HT1080 (cell line): ENCODE data around the gene VPS52. TPM values are rescaled to one million over a fixed set of nuclear protein-coding genes. Genes with fewer than 3 reads are reported as not detected.
"Not testable (repeated sequence)": the region's sequence is repeated elsewhere in the genome, so short reads cannot be mapped to it uniquely, and the experiment has no call there.

Experiments used
- DNase-seq: peaks from one replicate; pipeline ENCODE4 v3.0.0-alpha.2; 2015; ENCODE audit warnings: low read depth
- total RNA-seq: library from RNA; depleted of rRNA; stranded (reverse); fragments of >200 nt; shearing (Covaris generic); gene quantifications from 2 replicates; pipeline ENCODE4 v1.2.3, GENCODE V29; 2014

Gene VPS52
- total RNA-seq, 1 experiment from 2014 or later: 38.2 TPM

- DNase-seq: no peak
Observed at GRCh38 chr6:33280539-33280938, 8.9 kb upstream of the VPS52 start.

DNA sequence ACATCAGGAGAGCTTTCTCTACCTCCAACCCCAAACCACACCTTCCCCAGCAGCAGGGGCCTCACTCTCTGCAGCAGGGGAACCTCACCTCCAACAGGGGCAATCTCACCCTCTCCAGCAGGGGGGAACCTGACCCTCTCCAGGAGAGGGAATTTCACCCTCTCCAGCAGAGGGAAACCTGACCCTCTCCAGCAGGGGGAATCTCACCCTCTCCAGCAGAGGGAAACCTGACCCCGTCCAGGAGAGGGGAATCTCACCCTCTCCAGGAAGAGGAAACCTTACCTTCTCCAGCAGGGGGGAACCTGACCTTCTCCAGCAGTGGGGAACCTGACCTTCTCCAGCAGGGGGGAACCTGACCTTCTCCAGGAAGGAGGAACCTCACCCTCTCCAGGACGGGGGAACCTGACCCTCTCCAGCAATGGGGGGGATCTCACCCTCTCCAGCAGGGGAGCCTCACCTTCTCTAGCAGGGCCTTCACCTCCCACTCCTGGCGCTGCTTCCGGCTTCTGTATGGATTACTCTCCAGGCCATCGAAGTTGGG is 8.4 kb upstream of the VPS52 start:
- DNase-seq: peak; percentile 81

GRCh38 chr6:33279257-33279695 is 7.6 kb upstream of the VPS52 start:
- DNase-seq: no peak

GRCh38 chr6:33278810-33279209 is 7.1 kb upstream of the VPS52 start:
- no peak for DNase-seq

DNA sequence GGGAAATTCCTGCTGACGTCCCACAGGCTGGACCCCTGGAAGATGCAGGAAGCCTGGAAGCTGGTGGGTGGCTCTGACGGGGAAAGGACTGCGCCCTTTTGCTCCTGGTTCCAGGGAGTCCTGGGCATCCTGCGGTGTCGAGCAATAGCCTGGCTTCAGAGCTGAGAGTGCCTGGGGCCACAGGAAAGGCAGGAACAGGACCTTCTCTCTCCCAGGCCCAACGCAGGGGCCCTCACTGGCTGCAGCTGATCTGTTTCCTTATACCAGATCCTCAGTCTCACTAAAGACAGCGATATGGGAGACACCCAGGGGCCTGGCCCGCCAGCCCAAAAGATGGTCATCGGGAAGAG is 6.7 kb upstream of the VPS52 start:
- no peak for DNase-seq

GRCh38 chr6:33277663-33278391 is 6.2 kb upstream of the VPS52 start:
- DNase-seq: peak; percentile 49

DNA sequence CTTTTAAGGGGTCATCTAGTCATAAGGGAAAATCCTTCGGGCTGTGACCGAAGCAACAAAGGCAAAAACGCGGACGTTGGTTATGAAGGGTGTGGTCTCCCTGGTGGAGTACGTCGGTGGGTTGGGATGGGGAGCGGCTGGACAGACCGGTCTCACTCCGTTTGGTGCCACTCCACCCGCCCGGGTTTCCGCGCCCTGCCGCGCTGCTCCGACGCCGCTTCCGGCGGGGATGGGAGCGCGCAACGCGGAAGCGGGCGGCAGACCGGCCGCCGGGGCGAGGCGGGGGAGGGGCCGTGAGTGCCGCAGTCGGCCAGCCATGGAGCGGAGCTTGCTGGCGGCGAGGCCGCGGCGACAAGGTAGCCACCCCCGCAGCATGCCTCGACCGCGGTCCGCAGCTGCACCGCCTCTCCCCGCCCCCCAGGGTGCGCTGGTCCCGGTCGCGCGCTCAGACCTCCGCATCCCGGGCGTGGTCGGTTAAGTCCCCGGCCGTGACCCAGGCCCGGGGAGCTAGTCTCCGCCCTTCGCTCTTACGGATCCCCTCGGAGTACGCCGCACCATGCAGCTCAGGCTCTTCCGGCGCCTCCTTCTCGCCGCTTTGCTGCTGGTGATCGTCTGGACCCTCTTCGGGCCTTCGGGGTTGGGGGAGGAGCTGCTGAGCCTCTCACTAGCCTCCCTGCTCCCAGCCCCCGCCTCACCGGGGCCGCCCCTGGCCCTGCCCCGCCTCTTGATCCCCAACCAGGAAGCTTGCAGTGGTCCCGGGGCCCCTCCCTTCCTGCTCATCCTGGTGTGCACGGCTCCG is 5.4 kb upstream of the VPS52 start, which contains the start of gene B3GALT4:
TSS of gene B3GALT4 (plus strand) at position 260 of the 799 bp plus-strand sequence. CDS start at position 557, 297 bp downstream.
- DNase-seq: peak; percentile 91

DNA sequence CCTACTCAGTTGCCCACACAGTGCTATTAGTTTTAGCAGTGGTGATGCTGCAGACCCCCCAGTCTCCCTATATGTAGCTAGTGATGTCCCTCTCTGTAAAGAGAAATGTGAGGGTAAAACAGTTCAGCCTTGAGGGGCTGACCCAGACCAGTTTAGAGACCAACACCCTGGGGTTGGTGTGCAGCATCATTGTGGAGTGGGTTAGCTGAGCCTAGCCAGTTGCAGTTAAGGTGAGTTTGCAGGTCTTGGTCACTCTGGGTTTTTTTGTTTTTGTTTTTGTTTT is 4.8 kb upstream of the VPS52 start:
- no peak for DNase-seq

- not testable (repeated sequence) for DNase-seq
Observed at GRCh38 chr6:33275795-33276580, 4.3 kb upstream of the VPS52 start.

DNA sequence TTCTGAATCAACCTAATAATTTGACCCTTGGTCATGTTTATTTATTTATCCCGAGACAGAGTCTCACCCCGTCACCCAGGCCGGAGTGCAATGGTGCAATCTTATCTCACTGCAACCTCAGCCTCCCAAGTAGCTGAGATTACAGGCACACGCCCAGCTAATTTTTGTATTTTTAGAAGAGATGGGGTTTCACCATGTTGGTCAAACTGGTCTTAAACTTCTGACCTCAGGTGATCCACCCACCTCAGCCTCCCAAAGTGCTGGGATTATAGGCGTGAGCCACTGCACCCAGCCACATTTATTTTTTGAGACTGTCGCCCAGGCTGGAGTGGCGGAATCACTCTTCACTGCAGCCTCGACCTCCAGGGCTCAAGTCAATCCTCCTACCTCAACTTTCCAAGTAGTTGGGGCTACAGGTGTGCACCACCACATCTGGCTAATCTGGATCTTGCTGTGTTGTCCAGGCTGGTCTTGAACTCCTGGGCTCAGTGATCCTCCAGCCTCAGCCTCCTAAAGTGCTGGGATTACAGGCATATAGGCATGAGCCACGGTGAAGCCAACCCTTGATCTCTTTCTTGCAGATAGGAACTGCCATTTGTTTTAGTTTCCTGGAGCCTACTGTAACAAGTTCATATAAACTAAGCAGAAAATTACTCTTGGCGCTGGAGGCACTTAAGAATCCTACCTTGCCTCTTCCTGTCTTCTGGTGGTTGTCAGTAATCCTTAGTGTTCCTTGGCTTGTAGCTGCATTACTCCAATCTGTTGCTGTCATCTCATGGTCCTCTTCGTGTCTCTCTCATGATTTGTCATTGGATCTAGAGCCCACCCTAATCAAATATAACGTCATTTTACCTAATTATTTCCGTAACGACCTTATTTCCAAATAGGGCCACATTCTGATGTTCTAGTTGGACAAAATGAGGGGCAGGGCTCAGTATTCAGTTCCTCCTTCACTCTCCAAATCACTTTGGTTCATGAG is 2.5 kb upstream of the VPS52 start:
- DNase-seq: peak; percentile 19

GRCh38 chr6:33273129-33273923 is 1.6 kb upstream of the VPS52 start:
- DNase-seq: no peak

DNA sequence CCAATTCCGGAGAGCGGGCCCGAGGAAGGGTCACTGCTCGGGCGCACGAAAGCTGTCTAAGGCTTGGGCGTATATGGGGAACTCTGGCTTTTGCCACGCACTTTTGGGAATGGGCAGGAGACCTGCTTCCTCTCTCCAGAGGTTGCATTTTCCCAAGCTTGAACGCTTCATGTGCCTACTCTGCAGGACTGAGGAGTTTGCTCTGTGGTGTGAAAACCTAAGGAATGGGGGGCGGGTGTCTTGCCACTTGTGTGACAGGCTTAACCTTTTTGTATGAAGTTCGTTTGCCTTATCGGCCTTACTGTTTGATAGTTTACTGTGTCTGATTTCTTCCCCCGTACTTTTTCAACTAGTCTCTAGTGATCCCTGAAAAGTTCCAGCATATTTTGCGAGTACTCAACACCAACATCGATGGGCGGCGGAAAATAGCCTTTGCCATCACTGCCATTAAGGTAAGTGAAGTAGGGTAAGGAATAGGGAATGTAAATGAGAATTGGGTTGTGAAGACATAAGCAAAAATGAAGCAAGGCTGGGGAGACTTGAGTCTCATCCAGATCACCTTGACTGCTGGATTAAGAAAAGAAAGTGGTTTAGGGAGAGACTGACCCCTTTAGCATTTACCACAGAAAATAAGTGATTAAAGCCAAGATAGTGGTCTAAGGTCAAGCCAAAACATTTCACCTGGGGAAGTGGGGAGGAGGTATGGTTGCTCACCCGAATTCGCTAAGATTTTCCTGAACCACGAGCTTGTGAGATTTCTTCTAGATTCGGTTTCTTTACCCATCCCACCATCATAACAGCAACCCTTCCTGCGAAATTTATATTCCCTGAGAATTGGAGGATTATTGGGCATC is 826 bp upstream of the VPS52 start:
- no peak for DNase-seq

- DNase-seq: no peak
Observed at GRCh38 chr6:33271117-33271467, 584 bp downstream of the VPS52 start.

DNA sequence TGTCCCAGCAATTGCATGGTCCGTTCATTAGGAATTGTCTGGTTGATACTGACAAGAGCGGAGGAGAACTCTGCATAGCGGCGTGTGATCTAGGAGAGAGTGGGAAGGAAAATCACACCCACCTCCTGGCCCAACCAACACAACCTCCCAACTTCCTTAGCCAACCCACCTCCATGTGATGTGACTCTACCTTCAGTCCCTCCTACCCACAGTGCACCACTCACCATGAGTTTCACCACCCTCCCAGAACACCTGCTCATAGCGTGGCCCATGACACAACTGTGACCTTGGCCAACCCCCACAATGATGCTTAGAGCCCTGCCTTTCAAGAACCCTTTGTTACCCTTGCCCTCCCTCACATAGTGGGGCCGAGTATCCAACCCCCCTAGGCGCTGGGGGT is 7.7 kb downstream of the VPS52 start:
- DNase-seq: no peak

- not testable (repeated sequence) for DNase-seq
Observed at GRCh38 chr6:33262490-33262889, 9.2 kb downstream of the VPS52 start.

DNA sequence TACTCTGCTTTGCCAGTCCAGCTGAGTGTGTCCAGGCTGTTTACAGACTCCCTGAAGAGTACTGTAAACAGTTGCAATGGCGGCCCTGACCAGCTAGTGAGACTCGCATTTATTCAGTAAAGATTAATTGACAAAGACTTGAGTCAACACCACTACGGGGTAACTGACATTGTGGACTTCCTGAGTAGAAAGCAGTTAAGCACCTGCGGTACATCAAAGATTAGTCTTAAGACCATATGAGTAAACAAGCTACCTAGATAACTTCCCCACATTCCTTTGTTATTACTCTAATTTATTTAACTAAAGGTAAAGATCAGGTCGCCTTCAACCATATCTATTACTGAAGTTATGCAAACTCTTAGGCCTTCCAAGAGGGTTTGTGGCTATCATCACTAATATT is 12.6 kb downstream of the VPS52 start:
- no peak for DNase-seq

GRCh38 chr6:33254591-33254990 is 17.1 kb downstream of the VPS52 start:
- DNase-seq: no peak

DNA sequence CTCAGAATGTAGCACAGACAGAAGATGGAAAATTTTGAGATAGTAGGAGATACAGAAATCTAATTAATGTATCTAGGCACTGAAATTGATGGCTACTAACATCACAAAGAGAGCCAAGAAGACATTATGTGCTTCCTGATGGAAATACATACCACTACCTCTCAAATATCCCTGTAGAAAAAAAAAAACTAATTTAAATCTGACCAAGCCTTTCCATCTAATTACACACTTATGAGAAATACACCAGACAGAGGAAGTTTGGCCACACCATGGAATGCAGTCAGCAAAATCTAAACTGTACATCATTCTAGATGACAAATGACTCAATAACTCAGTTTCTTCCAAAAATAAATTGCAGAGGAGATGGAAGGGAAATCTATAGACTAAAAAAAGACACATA is 18.9 kb downstream of the VPS52 start:
- DNase-seq: no peak
